ENCODE data around the gene PDCD7.

DNA sequence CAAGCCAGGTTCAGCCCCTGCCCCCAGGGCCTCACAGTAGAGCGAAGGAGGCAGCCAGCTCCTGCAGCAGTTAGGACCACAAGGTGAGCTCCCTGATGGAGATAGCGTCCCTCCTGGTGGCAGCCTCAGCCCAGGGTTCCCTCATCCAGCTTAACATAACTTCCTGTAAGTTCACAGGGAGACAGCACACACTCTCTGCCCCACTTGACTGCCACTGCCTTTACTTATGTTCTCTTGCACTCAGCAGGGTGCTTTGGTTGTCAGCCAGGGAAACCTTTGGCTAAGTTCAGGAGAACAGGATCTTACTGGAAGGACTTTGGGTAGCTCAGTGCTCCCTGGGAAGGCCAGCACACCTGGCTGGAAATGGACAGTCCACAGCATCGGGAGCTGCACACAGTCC is 46.2 kb downstream of the PDCD7 start:
- TF ChIP-seq, protein P1, sequence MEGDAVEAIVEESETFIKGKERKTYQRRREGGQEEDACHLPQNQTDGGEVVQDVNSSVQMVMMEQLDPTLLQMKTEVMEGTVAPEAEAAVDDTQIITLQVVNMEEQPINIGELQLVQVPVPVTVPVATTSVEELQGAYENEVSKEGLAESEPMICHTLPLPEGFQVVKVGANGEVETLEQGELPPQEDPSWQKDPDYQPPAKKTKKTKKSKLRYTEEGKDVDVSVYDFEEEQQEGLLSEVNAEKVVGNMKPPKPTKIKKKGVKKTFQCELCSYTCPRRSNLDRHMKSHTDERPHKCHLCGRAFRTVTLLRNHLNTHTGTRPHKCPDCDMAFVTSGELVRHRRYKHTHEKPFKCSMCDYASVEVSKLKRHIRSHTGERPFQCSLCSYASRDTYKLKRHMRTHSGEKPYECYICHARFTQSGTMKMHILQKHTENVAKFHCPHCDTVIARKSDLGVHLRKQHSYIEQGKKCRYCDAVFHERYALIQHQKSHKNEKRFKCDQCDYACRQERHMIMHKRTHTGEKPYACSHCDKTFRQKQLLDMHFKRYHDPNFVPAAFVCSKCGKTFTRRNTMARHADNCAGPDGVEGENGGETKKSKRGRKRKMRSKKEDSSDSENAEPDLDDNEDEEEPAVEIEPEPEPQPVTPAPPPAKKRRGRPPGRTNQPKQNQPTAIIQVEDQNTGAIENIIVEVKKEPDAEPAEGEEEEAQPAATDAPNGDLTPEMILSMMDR (IDR thresholded peaks at IDR 0.05; ENCODE audit: insufficient read depth, low read depth, low read length), result no peak
- TF ChIP-seq EZH2 (IDR thresholded peaks at IDR 0.05; ENCODE audit: insufficient read depth, low read length), result no peak

Data from astrocyte (in vitro differentiated cells and primary cell).